Measurements from ENCODE around the gene BARX2.

BARX2 gene

DNA sequence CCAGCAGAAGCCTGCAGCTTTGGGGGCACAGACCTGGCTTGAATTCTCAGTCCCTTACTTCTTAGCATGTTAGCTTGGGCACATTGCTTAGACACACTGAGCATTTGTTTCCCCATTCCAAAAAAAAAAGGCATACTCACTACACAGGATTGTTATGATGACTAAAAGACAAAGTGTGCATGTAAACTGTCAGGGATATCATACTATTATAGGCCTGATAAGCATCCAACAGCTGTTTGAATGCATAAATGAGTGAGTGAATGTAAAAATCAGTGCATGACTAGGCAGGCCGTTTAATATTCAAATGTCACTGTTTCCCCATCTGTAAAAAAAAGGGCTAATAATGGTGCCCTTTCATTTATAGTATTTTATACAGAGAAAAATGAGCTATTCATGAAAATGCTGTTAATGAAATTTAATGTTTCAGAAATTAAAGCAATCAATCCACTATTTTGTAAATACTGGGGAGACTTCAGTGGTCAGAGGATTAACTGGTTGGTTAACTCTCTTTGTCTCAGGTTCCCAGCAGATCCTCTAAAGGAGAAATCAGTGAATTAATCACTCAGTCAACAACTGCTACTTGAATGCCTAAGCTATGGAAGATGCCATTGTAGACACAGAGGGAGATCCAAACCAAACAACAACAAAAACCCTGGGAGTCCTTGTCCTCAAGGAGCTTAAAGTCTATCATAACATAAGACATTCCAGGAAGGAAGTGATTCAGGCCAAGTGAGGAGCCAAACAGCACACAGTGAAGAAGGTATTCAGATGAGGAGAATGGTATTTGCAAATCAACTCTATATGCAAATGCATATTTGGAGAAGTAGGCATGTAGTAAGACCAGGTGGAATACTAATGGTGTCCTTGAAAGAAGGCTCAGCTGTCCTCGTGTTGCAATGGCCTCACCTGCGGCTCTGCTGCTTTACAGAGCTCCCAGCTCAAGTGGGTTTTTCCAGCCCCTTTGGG is 26.8 kb downstream of the BARX2 start:
- Histone ChIP-seq H3K9me3 (no peaks in the 10 kb centered on the region), H3K4me3 (ENCODE audit: low read depth, low read length) (no peak overlapping the region), H3K4me1 (no peaks in the 10 kb centered on the region), H3K27me3 (no peaks in the 10 kb centered on the region), H3K36me3 (no peaks in the 10 kb centered on the region)
- no peak for DNase-seq
- TF ChIP-seq, protein P1, sequence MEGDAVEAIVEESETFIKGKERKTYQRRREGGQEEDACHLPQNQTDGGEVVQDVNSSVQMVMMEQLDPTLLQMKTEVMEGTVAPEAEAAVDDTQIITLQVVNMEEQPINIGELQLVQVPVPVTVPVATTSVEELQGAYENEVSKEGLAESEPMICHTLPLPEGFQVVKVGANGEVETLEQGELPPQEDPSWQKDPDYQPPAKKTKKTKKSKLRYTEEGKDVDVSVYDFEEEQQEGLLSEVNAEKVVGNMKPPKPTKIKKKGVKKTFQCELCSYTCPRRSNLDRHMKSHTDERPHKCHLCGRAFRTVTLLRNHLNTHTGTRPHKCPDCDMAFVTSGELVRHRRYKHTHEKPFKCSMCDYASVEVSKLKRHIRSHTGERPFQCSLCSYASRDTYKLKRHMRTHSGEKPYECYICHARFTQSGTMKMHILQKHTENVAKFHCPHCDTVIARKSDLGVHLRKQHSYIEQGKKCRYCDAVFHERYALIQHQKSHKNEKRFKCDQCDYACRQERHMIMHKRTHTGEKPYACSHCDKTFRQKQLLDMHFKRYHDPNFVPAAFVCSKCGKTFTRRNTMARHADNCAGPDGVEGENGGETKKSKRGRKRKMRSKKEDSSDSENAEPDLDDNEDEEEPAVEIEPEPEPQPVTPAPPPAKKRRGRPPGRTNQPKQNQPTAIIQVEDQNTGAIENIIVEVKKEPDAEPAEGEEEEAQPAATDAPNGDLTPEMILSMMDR (IDR thresholded peaks at IDR 0.05; ENCODE audit: low read depth, low read length) = no peak

DNA sequence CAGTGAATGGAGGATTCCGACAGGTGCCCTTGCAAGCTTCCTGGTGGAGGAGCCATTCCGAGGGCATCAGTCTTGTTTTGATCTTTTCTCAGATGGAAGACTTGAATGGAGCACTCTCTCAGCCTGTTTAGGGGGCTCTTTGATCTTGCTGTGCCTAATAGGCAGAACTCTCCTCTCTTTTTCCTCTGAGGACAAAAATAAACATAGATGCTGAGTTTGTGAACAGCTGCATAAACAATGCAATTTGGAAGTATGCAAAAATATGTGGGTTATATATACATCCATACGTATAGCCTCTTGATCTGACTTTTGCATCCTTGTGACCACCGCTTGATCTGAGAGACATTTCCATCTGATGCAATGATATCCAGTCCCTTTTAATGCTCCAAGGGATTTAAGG is 29.1 kb downstream of the BARX2 start:
- no peaks in the 10 kb centered on the region for H3K4me1 ChIP-seq
- DNase-seq = no peak
- no peaks in the 10 kb centered on the region for H3K36me3 ChIP-seq
- H3K9me3 ChIP-seq = no peaks in the 10 kb centered on the region
- H3K4me3 ChIP-seq (ENCODE audit: low read depth, low read length) = no peak overlapping the region
- H3K27me3 ChIP-seq = no peaks in the 10 kb centered on the region
- TF ChIP-seq, protein P1 (IDR thresholded peaks at IDR 0.05; ENCODE audit: low read depth, low read length) = no peak

DNA sequence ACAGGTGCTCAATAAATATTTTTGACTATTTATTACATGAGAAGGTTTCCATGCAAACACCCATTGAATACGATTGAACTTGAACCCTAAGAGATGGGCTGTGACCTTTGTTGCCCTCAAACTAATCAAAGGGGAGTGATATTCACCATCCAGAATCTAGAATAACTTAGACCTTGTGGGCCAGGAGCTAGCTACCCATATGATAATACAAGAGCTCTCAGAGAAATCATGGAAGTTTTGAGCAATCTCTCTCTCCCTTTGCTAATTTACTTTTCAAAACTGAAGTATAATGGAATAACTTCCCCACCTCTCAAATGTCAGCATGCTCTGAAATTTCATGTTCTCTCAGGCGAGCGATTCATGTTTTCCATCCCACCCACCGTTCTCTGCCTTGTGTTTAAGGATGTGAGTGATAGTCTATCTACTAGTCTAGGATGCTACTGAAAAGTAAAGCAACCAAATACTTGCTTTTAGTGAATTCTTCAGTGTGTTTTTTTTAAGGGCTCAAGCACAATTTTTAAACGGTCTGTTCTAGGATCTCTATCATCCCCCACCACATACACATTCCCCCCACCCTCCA is 33.3 kb downstream of the BARX2 start:
- H3K4me3 ChIP-seq (ENCODE audit: low read depth, low read length) = no peak overlapping the region
- H3K36me3 ChIP-seq = no peaks in the 10 kb centered on the region
- DNase-seq = no peak
- H3K27me3 ChIP-seq = no peaks in the 10 kb centered on the region
- TF ChIP-seq, protein P1 (IDR thresholded peaks at IDR 0.05; ENCODE audit: low read depth, low read length) = no peak
- H3K9me3 ChIP-seq = no peaks in the 10 kb centered on the region
- no peaks in the 10 kb centered on the region for H3K4me1 ChIP-seq

DNA sequence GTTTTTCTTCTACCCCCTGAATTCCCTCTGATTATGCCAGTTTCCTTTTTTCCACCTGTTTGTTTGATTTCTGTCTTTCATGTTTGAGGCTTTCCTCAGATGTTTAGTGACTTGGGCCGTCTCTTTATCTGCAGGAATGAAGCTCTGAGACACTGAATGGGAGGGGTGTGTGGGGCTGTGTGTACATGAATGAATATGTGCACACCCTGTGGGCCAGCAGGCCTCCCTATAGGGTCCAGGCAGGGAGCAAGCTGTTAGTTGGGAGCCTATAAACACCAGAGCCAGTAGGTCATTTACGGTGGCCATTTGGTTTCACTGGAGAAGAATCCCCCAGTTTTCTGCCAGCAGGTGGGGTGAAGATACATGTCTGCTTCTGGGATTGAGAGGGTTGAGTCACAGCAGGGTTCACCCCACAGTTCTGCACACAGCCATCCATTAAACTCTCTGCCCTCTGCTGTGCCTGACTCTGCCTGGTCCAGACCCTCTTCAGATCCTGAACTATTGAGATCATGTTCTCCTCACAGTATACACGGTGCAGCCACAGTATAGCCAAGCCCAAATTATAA is 34.8 kb downstream of the BARX2 start:
- Histone ChIP-seq H3K9me3 (no peaks in the 10 kb centered on the region), H3K4me3 (ENCODE audit: low read depth, low read length) (no peak overlapping the region), H3K27me3 (no peaks in the 10 kb centered on the region), H3K36me3 (no peaks in the 10 kb centered on the region), H3K4me1 (no peaks in the 10 kb centered on the region)
- TF ChIP-seq, protein P1 (IDR thresholded peaks at IDR 0.05; ENCODE audit: low read depth, low read length) = no peak
- no peak for DNase-seq

DNA sequence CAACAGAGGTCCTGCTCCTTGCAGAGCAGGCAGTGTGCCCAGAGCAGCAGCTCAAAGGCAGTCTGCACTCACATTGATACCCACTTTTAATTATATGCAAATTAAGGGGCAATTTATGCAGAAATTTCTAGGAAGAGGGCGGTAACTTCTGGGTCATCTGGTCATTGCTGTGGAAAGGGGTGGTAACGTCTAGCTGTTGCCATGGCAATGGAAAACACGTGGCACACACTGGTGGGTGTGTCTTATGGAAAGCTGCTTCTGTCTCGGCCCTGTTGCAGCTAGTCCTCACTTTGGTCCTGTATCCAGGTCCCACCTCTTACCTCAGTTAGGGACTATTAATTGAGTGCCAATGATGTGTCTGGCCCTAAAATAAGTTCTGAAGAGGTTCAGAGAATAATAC is 36.8 kb downstream of the BARX2 start:
- H3K4me3 ChIP-seq (ENCODE audit: low read depth, low read length) = no peak overlapping the region
- H3K4me1 ChIP-seq = no peaks in the 10 kb centered on the region
- H3K27me3 ChIP-seq = no peaks in the 10 kb centered on the region
- H3K36me3 ChIP-seq = no peaks in the 10 kb centered on the region
- TF ChIP-seq, protein P1 (IDR thresholded peaks at IDR 0.05; ENCODE audit: low read depth, low read length) = no peak
- no peak for DNase-seq
- no peaks in the 10 kb centered on the region for H3K9me3 ChIP-seq

Measured in BE2C (cell line).